Activated B cell treated with CpG ODN at 0.5 μM for 24 hours (primary cell): ENCODE measurements around the gene ENDOG. TPM values are rescaled to one million over a fixed set of nuclear protein-coding genes. Genes with fewer than 3 reads are reported as not detected.
"Not testable (repeated sequence)": the region's sequence is repeated elsewhere in the genome, so short reads cannot be mapped to it uniquely, and the experiment has no call there.

Experiments used
- ATAC-seq: fragments of 200-7000 bp; cut with Tn5 transposase; one replicate; pipeline ENCODE4 v1.10.0; 2021; ENCODE audit warnings: low read depth, mild to moderate bottlenecking, moderate library complexity
- CTCF ChIA-PET: fragments of 350-600 bp; sonication (Branson Sonifier 250); formaldehyde crosslinking; loops from one replicate; lab custom pipeline; 2021; ENCODE audit warnings: antibody characterized with exemption; lab: Charles Lee
- POLR2A ChIA-PET: fragments of 350-600 bp; sonication (Branson Sonifier 250); formaldehyde crosslinking; loops from one replicate; lab custom pipeline; 2021; ENCODE audit warnings: antibody characterized with exemption; lab: Charles Lee
- DNase-seq: peaks from one replicate; pipeline ENCODE4 v3.0.0; 2022
- H3K27ac Mint-ChIP-seq: one replicate; pipeline ENCODE4 v1.8.0; 2020; ENCODE audit warnings: mixed read lengths
- H3K27me3 Mint-ChIP-seq: one replicate; pipeline ENCODE4 v1.8.0; 2021; ENCODE audit warnings: mixed read lengths
- H3K36me3 Mint-ChIP-seq: one replicate; pipeline ENCODE4 v1.8.0; 2021; ENCODE audit warnings: low read depth, mixed read lengths
- H3K4me1 Mint-ChIP-seq: one replicate; pipeline ENCODE4 v1.8.0; 2021; ENCODE audit warnings: mixed read lengths
- H3K4me3 Mint-ChIP-seq: one replicate; pipeline ENCODE4 v1.8.0; 2020; ENCODE audit warnings: mild to moderate bottlenecking, mixed read lengths
- H3K9me3 Mint-ChIP-seq: one replicate; pipeline ENCODE4 v1.8.0; 2020; ENCODE audit warnings: mixed read lengths
- intact Hi-C: fragments of 100-400 bp; cut with micrococcal nuclease; formaldehyde crosslinking; loops from one replicate; pipeline ENCODE4 v1.15.1; 2024
- total RNA-seq: library from RNA; stranded (reverse); gene quantifications from 2 replicates; pipeline ENCODE4 v1.2.3, GENCODE V29; 2022
- TF ChIP-seq, protein P1 (sequence below): fragments of 200-600 bp; IDR thresholded peaks from one replicate; pipeline ENCODE4 v1.8.0; 2022; ENCODE audit warnings: antibody characterized with exemption, mild to moderate bottlenecking

The ENDOG gene
- total RNA-seq, 1 donor from 2014 or later = 16.9 TPM

DNA sequence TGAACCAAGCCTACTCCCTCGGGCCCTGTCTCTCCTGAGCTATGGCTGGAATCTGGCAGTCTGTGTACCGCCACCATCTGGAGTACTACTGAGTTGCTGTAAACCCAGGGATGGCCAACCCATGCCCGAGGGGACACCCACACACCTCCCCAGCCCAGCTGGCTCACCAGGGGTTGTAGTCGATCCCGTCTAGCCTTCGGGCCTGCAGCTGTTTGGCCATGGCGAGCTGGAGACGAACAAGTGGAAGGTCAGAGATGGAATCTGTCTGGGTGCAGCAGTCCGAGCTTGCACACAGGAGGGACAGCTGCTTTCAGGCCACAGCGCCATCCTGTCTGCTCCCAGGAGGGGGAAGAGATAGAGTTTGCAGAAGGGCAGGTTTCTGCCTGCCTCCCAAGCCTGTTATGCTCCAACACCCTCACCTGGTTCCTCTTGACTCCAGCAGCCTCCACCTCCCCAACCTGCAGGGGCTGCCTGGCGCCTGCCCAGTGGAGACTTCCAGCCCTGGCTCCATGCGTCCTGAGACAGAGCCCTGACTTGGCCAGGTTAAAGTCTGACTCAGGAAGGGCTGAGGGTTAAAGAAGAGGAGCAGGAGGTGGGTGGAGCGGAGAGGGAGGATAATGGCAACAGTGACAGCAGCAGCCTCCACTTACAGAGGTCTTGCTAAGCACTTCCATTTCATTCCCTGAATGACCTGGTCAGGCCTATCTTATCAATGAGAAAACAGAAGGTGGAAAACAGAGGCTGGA, 27.1 kb downstream of the ENDOG start:
- no peak for ATAC-seq
- H3K27ac Mint-ChIP-seq = no peak overlapping the region

DNA sequence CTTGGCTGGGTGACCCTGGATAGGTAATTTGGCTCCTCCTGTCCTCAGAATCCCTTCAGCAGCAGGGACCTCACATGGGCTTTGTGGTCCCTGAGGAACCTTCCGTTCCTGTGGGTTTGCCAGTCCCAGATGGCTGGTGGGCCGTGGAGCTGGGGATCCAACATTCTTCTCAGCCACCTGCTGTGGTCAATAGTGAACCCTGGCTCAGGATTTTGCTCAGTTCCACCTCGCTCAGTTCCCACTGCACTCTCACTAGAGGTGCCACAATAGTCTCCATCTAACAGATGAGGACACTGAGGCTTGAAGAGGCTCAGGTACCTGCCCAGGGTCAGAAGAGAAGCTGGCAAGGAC, 28.4 kb downstream of the ENDOG start:
- no peaks in the 10 kb centered on the region for H3K27me3 Mint-ChIP-seq
- no peaks in the 10 kb centered on the region for H3K4me1 Mint-ChIP-seq
- no peak overlapping the region for H3K4me3 Mint-ChIP-seq
- peaks cover 9% of the 10 kb centered on the region for H3K9me3 Mint-ChIP-seq
- H3K27ac Mint-ChIP-seq = no peak overlapping the region
- ChIA-PET POLR2A (interaction anchor here (0.7 kb wide), 1 partner anchor 13 kb away, joined by 10 read pairs; no protein-coding TSS in a partner anchor), CTCF (no interaction called here)
- no peak for ATAC-seq
- peaks cover 14% of the 10 kb centered on the region for H3K36me3 Mint-ChIP-seq
- no peak for DNase-seq
- TF ChIP-seq, protein P1, sequence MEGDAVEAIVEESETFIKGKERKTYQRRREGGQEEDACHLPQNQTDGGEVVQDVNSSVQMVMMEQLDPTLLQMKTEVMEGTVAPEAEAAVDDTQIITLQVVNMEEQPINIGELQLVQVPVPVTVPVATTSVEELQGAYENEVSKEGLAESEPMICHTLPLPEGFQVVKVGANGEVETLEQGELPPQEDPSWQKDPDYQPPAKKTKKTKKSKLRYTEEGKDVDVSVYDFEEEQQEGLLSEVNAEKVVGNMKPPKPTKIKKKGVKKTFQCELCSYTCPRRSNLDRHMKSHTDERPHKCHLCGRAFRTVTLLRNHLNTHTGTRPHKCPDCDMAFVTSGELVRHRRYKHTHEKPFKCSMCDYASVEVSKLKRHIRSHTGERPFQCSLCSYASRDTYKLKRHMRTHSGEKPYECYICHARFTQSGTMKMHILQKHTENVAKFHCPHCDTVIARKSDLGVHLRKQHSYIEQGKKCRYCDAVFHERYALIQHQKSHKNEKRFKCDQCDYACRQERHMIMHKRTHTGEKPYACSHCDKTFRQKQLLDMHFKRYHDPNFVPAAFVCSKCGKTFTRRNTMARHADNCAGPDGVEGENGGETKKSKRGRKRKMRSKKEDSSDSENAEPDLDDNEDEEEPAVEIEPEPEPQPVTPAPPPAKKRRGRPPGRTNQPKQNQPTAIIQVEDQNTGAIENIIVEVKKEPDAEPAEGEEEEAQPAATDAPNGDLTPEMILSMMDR = no peak
- intact Hi-C loops = no loop called here

More for the DNA sequence above, 27.1 kb downstream of the ENDOG start:
- intact Hi-C loops = no loop called here
- no peak overlapping the region for H3K4me3 Mint-ChIP-seq
- H3K9me3 Mint-ChIP-seq = peaks cover 3% of the 10 kb centered on the region
- no peaks in the 10 kb centered on the region for H3K4me1 Mint-ChIP-seq
- no peaks in the 10 kb centered on the region for H3K27me3 Mint-ChIP-seq
- TF ChIP-seq, protein P1 = no peak
- CTCF ChIA-PET = no interaction called here
- POLR2A ChIA-PET = no interaction called here
- no peak for DNase-seq
- peaks cover 4% of the 10 kb centered on the region for H3K36me3 Mint-ChIP-seq

DNA sequence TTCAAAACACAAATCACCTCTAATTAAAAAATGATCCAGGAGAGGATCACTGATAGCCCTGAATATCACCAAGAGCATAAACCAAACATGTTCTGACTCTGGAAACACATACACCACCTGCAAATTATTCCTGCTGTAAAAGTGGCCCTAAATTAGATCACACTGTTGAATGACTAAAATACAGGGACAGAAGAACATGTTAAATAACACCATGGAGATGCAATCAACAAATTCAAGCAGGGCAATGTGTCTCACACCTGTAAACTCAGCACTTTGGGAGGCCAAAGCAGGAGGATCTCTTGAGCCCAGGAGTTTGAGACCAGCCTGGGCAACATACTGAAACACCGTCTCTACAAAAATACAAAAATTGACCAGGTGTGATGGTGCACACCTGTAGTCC, 29.5 kb downstream of the ENDOG start:
- POLR2A ChIA-PET = no interaction called here
- no peaks in the 10 kb centered on the region for H3K4me1 Mint-ChIP-seq
- intact Hi-C loops = no loop called here

DNA sequence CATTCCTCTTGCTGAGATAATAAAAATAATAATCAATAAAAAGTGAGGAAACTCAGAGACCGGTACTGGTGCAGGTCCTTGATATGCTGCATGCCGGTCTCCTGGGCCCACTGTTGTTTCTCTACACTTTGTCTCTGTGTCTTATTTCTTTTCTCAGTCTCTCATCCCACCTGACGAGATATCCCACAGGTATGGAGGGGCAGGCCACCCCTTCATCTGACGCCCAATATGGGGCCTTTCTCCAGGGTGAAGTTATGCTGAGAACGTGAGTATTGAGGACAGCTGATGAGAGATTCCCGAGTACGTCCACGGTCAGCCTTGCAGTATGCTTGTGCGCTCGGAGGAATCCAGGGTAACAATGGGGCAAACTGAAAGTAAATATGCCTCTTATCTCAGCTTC, 32.7 kb downstream of the ENDOG start:
- H3K4me3 Mint-ChIP-seq, H3K4me1 Mint-ChIP-seq, CTCF ChIA-PET: not testable (repeated sequence)

More for the DNA sequence above, 29.5 kb downstream of the ENDOG start:
- ATAC-seq (no peak), DNase-seq (no peak)
- peaks cover 12% of the 10 kb centered on the region for H3K36me3 Mint-ChIP-seq
- peaks cover 9% of the 10 kb centered on the region for H3K9me3 Mint-ChIP-seq
- H3K4me3 Mint-ChIP-seq = no peak overlapping the region
- H3K27me3 Mint-ChIP-seq = no peaks in the 10 kb centered on the region
- TF ChIP-seq, protein P1 = no peak
- CTCF ChIA-PET = no interaction called here
- no peak overlapping the region for H3K27ac Mint-ChIP-seq

DNA sequence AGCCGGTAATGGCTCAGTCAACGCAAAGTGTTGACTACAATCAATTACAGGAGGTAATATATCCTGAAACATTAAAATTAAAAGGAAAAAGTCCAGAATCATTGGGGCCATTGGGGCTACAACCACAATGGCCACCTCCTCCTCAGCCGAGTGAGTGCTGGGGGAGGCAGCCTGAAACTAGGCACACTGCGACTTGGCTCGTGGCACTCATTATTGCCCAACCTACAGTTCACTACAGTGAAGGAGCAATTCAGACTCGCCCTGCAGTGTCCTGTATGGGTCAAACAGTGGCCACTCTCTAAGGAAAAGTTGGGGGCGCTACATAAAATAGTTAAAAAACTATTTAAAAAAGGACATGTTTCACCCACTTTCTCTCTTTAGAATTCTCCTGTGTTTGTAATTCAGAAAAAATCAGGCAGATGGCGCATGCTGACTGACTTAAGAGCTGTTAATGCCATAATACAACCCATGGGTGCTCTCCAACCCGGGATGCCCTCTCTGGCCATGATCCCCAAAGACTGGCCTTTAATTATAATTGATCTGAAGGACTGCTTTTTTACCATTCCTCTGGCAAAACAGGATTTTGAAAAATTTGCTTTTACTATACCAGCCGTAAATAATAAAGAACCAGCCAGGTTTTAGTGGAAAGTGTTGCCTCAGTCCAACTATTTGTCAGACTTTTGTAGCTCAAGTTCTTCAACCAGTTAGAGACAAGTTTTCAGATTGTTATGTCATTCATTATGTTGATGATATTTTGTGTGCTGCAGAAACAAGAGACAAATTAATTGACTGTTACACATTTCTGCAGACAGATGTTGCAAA, 33.7 kb downstream of the ENDOG start:
- CTCF ChIA-PET, H3K9me3 Mint-ChIP-seq, H3K27ac Mint-ChIP-seq, H3K4me3 Mint-ChIP-seq, ATAC-seq, POLR2A ChIA-PET, DNase-seq, H3K4me1 Mint-ChIP-seq, intact Hi-C loops, H3K27me3 Mint-ChIP-seq: not testable (repeated sequence)
- H3K36me3 Mint-ChIP-seq = peaks cover 12% of the 10 kb centered on the region

More for the DNA sequence above, 32.7 kb downstream of the ENDOG start:
- ATAC-seq, DNase-seq, intact Hi-C loops, H3K27me3 Mint-ChIP-seq, H3K27ac Mint-ChIP-seq, H3K9me3 Mint-ChIP-seq, POLR2A ChIA-PET: not testable (repeated sequence)
- H3K36me3 Mint-ChIP-seq = peaks cover 12% of the 10 kb centered on the region

DNA sequence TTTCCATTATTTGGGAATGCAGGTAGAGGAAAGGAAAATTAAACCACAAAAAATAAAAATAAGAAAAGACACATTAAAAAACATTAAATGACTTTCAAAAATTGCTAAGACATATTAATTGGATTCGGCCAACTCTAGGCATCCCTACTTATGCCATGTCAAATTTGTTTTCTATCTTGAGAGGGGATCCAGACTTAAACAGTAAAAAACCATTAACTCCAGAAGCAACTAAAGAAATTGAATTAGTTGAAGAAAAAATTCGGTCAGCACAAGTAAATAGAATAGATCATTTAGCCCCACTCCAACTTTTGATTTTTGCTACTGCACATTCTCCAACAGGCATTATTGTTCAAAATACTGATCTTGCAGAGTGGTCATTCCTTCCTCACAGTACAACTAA, 34.3 kb downstream of the ENDOG start:
- H3K4me3 Mint-ChIP-seq, H3K9me3 Mint-ChIP-seq, POLR2A ChIA-PET, H3K27me3 Mint-ChIP-seq, ATAC-seq, H3K4me1 Mint-ChIP-seq, intact Hi-C loops, H3K27ac Mint-ChIP-seq, DNase-seq, CTCF ChIA-PET: not testable (repeated sequence)
- peaks cover 12% of the 10 kb centered on the region for H3K36me3 Mint-ChIP-seq

DNA sequence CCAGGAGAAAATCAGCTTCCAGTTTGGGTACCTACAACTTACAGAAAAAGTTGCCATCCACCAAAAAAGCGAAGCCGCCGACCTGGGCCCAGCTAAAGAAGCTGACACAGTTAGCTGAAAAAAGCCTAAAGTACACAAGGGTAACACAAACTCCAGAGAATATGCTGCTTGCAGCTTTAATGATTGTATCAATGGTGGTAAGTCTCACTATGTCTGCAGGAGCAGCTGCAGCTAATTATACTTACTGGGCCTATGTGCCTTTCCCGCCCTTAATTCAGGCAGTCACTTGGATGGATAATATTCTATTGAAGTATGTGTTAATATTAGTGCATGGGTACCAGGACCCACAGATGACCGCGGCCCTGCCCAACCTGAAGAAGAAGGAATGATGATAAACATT, 36.2 kb downstream of the ENDOG start:
- H3K36me3 Mint-ChIP-seq = peaks cover 12% of the 10 kb centered on the region
- POLR2A ChIA-PET, H3K27me3 Mint-ChIP-seq, H3K27ac Mint-ChIP-seq, CTCF ChIA-PET, H3K4me3 Mint-ChIP-seq, ATAC-seq, intact Hi-C loops, H3K4me1 Mint-ChIP-seq, H3K9me3 Mint-ChIP-seq, DNase-seq: not testable (repeated sequence)

DNA sequence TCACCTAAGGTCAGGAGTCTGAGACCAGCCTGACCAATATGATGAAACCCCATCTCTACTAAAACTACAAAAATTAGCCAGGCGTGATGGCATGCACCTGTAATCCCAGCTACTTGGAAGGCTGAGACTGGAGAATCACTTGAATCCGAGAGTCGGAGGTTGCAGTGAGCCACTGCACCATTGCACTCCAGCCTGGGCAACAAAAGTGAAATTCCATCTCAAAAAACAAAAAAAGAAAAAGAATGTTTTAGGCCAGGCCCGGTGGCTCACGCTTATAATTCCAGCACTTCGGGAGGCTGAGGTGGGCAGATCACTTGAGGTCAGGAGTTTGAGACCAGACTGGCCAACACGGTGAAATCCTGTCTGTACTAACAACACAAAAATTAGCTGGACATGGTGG, 40.2 kb downstream of the ENDOG start:
- H3K9me3 Mint-ChIP-seq, H3K36me3 Mint-ChIP-seq, H3K27ac Mint-ChIP-seq, H3K4me1 Mint-ChIP-seq, CTCF ChIA-PET, H3K27me3 Mint-ChIP-seq, ATAC-seq, intact Hi-C loops, DNase-seq, H3K4me3 Mint-ChIP-seq: not testable (repeated sequence)
- POLR2A ChIA-PET = interaction anchor here (0.6 kb wide), 1 partner anchor 74 kb away, joined by 4 read pairs; no protein-coding TSS in a partner anchor
